Astrocyte (in vitro differentiated cells and primary cell): ENCODE measurements around the gene DDIT4. TPM values are rescaled to one million over a fixed set of nuclear protein-coding genes. Genes with fewer than 3 reads are reported as not detected.

ENCODE experiments used
- DNase-seq: peaks from one replicate; pipeline ENCODE4 v3.0.0-alpha.2; 2010; ENCODE audit warnings: low read depth
- FAIRE-seq: peaks from 2 replicates; lab custom pipeline; 2011; peaks lifted over from hg19 to GRCh38; lab: Jason Lieb, UNC
- H2AFZ ChIP-seq: 2 replicates; pipeline ENCODE4 v1.6.0; 2012; ENCODE audit warnings: low read depth, low read length, inconsistent platforms
- H3K27ac ChIP-seq: 2 replicates; pipeline ENCODE4 v1.5.1; 2011; ENCODE audit warnings: low read depth, low read length, inconsistent platforms
- H3K27me3 ChIP-seq: 2 replicates; pipeline ENCODE4 v1.6.0; 2011; ENCODE audit warnings: low read length, inconsistent platforms; ENCODE audit not compliant: insufficient read depth
- H3K36me3 ChIP-seq: 2 replicates; pipeline ENCODE4 v1.5.1; 2011; ENCODE audit warnings: low read length, inconsistent platforms; ENCODE audit not compliant: insufficient read depth
- H3K4me1 ChIP-seq: 2 replicates; pipeline ENCODE4 v1.5.1; 2011; ENCODE audit warnings: low read length, inconsistent platforms; ENCODE audit not compliant: insufficient read depth
- H3K4me2 ChIP-seq: 2 replicates; pipeline ENCODE4 v1.6.0; 2012; ENCODE audit warnings: low read length, inconsistent platforms
- H3K4me3 ChIP-seq: 2 replicates; pipeline ENCODE4 v1.5.1; 2011; ENCODE audit warnings: low read depth, mild to moderate bottlenecking, low read length, inconsistent platforms; ENCODE audit not compliant: insufficient read depth
- H3K79me2 ChIP-seq: 2 replicates; pipeline ENCODE4 v1.6.0; 2012; ENCODE audit warnings: mild to moderate bottlenecking, low read length, inconsistent platforms; ENCODE audit not compliant: insufficient read depth
- H3K9ac ChIP-seq: 2 replicates; pipeline ENCODE4 v1.6.0; 2012; ENCODE audit warnings: mild to moderate bottlenecking, low read length, inconsistent platforms
- H3K9me3 ChIP-seq: 2 replicates; pipeline ENCODE4 v1.5.1; 2012; ENCODE audit warnings: low read depth, mild to moderate bottlenecking, low read length, inconsistent platforms; ENCODE audit not compliant: insufficient read depth
- H4K20me1 ChIP-seq: 2 replicates; pipeline ENCODE4 v1.6.0; 2012; ENCODE audit warnings: low read length, inconsistent platforms; ENCODE audit not compliant: insufficient read depth
- H3K27ac Mint-ChIP-seq: one replicate; pipeline ENCODE4 v1.8.0; 2021; ENCODE audit warnings: mild to moderate bottlenecking, mixed read lengths; ENCODE audit not compliant: unreplicated experiment
- H3K27me3 Mint-ChIP-seq: one replicate; pipeline ENCODE4 v1.8.0; 2021; ENCODE audit warnings: low read depth, mixed read lengths; ENCODE audit not compliant: unreplicated experiment
- H3K36me3 Mint-ChIP-seq: one replicate; pipeline ENCODE4 v1.8.0; 2021; ENCODE audit warnings: low read depth, mixed read lengths; ENCODE audit not compliant: unreplicated experiment
- H3K4me1 Mint-ChIP-seq: one replicate; pipeline ENCODE4 v1.8.0; 2021; ENCODE audit warnings: low read depth, mixed read lengths; ENCODE audit not compliant: unreplicated experiment
- H3K4me3 Mint-ChIP-seq: one replicate; pipeline ENCODE4 v1.8.0; 2021; ENCODE audit warnings: mild to moderate bottlenecking, moderate library complexity, mixed read lengths; ENCODE audit not compliant: unreplicated experiment
- H3K9me3 Mint-ChIP-seq: one replicate; pipeline ENCODE4 v1.8.0; 2021; ENCODE audit warnings: mild to moderate bottlenecking, mixed read lengths; ENCODE audit not compliant: unreplicated experiment
- EZH2 ChIP-seq: IDR thresholded peaks from 2 replicates; pipeline ENCODE4 v1.6.1; 2012; ENCODE audit warnings: mild to moderate bottlenecking, low read length, inconsistent platforms; ENCODE audit not compliant: insufficient read depth
- total RNA-seq: library from RNA; stranded (reverse); gene quantifications from 2 replicates; pipeline ENCODE4 v1.2.1, GENCODE V29; 2021
- TF ChIP-seq, protein P1 (sequence below): IDR thresholded peaks from 2 replicates; pipeline ENCODE4 v1.5.1; 2011; ENCODE audit warnings: low read depth, mild to moderate bottlenecking, inconsistent platforms, low read length, moderate library complexity; ENCODE audit not compliant: insufficient read depth

DDIT4 gene
- total RNA-seq, 1 donor from 2014 or later, result 244 TPM

DNA sequence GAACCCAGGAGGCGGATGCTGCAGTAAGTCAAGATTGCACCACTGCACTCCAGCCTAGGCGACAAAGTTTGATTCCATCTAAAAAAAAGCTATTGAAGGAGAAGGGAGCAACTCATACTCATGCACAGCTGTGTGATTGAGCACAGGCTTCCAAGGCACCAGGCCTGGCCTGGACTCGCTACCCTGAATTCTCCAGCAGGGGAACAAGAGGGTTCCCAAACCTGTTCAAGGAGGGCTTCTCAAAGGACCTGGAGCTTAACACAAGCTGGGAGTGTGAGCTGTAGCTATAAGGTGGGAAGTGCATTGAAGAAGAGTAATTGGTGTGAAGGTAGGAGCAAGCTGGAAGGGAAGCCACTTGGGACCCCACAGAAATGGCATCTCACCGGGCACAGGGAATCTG lies 15.1 kb upstream of the DDIT4 start:
- Histone ChIP-seq H3K4me3 (no peak overlapping the region), H2AFZ (no peak overlapping the region), H3K4me1 (peaks cover 19% of the 10 kb centered on the region), H3K9me3 (no peaks in the 10 kb centered on the region), H3K79me2 (no peaks in the 10 kb centered on the region), H3K27ac (no peak overlapping the region), H3K36me3 (no peaks in the 10 kb centered on the region), H3K9ac (no peak overlapping the region), H3K4me2 (no peak overlapping the region), H4K20me1 (no peaks in the 10 kb centered on the region), H3K27me3 (peaks cover under 1% of the 10 kb centered on the region)
- FAIRE-seq, result no peak
- Mint-ChIP-seq H3K4me3 (no peak overlapping the region), H3K27ac (no peak overlapping the region), H3K36me3 (no peaks in the 10 kb centered on the region), H3K4me1 (peaks cover 32% of the 10 kb centered on the region), H3K9me3 (no peaks in the 10 kb centered on the region), H3K27me3 (no peaks in the 10 kb centered on the region)
- TF ChIP-seq EZH2, result no peak
- TF ChIP-seq, protein P1, sequence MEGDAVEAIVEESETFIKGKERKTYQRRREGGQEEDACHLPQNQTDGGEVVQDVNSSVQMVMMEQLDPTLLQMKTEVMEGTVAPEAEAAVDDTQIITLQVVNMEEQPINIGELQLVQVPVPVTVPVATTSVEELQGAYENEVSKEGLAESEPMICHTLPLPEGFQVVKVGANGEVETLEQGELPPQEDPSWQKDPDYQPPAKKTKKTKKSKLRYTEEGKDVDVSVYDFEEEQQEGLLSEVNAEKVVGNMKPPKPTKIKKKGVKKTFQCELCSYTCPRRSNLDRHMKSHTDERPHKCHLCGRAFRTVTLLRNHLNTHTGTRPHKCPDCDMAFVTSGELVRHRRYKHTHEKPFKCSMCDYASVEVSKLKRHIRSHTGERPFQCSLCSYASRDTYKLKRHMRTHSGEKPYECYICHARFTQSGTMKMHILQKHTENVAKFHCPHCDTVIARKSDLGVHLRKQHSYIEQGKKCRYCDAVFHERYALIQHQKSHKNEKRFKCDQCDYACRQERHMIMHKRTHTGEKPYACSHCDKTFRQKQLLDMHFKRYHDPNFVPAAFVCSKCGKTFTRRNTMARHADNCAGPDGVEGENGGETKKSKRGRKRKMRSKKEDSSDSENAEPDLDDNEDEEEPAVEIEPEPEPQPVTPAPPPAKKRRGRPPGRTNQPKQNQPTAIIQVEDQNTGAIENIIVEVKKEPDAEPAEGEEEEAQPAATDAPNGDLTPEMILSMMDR, result no peak
- DNase-seq, result no peak

DNA sequence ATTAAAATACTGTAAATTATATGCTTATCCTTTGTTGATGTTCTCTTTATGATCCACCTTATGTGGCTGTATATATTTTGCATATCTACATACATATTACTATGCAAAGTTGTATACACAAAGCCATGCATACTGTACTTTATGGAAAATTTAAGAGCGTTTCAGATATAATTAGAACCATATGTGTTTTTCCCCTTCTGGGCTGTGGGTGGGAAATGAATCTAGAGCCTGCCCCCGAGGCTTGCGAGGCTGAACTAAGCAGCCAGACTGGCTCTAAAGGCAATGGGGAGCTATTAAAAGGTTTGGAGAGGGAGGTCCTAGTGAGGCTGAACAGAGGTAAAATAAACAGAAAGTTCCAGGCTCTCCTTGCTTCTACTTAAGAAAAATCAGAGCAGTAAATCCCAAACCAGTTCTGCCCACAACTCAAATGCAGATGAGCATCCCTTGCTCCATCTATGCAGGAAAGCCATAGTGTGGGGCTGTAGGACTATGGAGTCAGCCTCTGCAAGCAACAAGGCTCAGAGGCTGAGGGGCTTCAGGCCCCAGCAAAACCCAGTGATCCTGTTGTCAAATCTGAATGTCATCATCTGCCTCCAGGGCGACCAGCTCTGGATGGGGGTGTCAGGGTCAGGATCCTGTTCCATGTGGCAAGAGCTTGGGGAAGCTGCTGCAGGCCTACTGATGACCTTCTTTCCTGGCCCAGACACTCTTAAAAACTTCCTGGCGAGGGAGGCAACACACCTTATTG lies 14.1 kb upstream of the DDIT4 start:
- Mint-ChIP-seq H3K27me3 (no peaks in the 10 kb centered on the region), H3K9me3 (no peaks in the 10 kb centered on the region), H3K4me1 (peaks cover 39% of the 10 kb centered on the region), H3K4me3 (peak overlapping the region; percentile 57), H3K27ac (peak overlapping the region; percentile 92), H3K36me3 (no peaks in the 10 kb centered on the region)
- peak overlapping the region; percentile 97 for H3K4me2 ChIP-seq
- no peaks in the 10 kb centered on the region for H3K36me3 ChIP-seq
- no peaks in the 10 kb centered on the region for H4K20me1 ChIP-seq
- no peak for TF ChIP-seq EZH2
- TF ChIP-seq, protein P1, result no peak
- H3K27me3 ChIP-seq, result peaks cover 4% of the 10 kb centered on the region
- H3K27ac ChIP-seq, result no peak overlapping the region
- no peak overlapping the region for H3K9ac ChIP-seq
- H2AFZ ChIP-seq, result no peak overlapping the region
- no peaks in the 10 kb centered on the region for H3K79me2 ChIP-seq
- peaks cover 19% of the 10 kb centered on the region for H3K4me1 ChIP-seq
- FAIRE-seq, result no peak
- peak; percentile 29 for DNase-seq
- H3K9me3 ChIP-seq, result no peaks in the 10 kb centered on the region
- H3K4me3 ChIP-seq, result no peak overlapping the region
